IMR-90 (cell line): Measurements from ENCODE around the gene PTPRN2. TPM values are rescaled to one million over a fixed set of nuclear protein-coding genes. Genes with fewer than 3 reads are reported as not detected.

Source experiments
- ATAC-seq: fragments of 200-7000 bp; cut with Tn5 transposase; 2 replicates; pipeline ENCODE4 v1.9.1; 2020; ENCODE audit warnings: low read depth, mild to moderate bottlenecking, moderate library complexity
- BruUV-seq: library from RNA; stranded (reverse); fragments of 400-500 nt; replicated peaks from 2 replicates; lab custom pipeline; 2021; lab: Mats Ljungman, UMichigan
- CTCF ChIA-PET: fragments of 300-600 bp; formaldehyde crosslinking; extraction: SDS; loops from one replicate; lab custom pipeline; 2021; ENCODE audit warnings: antibody characterized with exemption; lab: Yijun Ruan, JAX
- POLR2A ChIA-PET: fragments of 300-600 bp; sonication (Branson Sonifier 250); formaldehyde crosslinking; loops from one replicate; lab custom pipeline; 2022; ENCODE audit warnings: antibody characterized with exemption; ENCODE audit not compliant: unreplicated experiment; lab: Charles Lee
- DNase-seq: peaks from one replicate; pipeline ENCODE4 v3.0.0; 2013
- H2AFZ ChIP-seq: replicated peaks from 2 replicates; pipeline ENCODE3; 2013; ENCODE audit warnings: low read length, mild to moderate bottlenecking; ENCODE audit not compliant: poor library complexity
- H2AK5ac ChIP-seq: 2 replicates; pipeline ENCODE4 v1.6.1; 2013; ENCODE audit warnings: low read depth, low read length, inconsistent platforms
- H2AK9ac ChIP-seq: replicated peaks from 2 replicates; pipeline ENCODE3; 2013; ENCODE audit warnings: mild to moderate bottlenecking, low read depth, low read length, moderate library complexity; ENCODE audit not compliant: poor library complexity
- H2BK120ac ChIP-seq: 2 replicates; pipeline ENCODE4 v1.6.1; 2013; ENCODE audit warnings: low read depth, low read length, inconsistent platforms
- H2BK15ac ChIP-seq: 3 replicates; pipeline ENCODE4 v1.6.1; 2013; ENCODE audit warnings: low read depth, low read length, inconsistent platforms
- H2BK20ac ChIP-seq: 2 replicates; pipeline ENCODE4 v1.6.1; 2013; ENCODE audit warnings: low read depth, mild to moderate bottlenecking, inconsistent platforms, low read length, moderate library complexity
- H2BK5ac ChIP-seq: 2 replicates; pipeline ENCODE4 v1.6.1; 2013; ENCODE audit warnings: mild to moderate bottlenecking, low read depth, low read length, inconsistent platforms; ENCODE audit not compliant: poor library complexity, severe bottlenecking
- H3K14ac ChIP-seq: replicated peaks from 2 replicates; pipeline ENCODE4 v1.6.1; 2013; ENCODE audit warnings: low read depth, low read length, inconsistent platforms
- H3K18ac ChIP-seq: 2 replicates; pipeline ENCODE4 v1.6.1; 2013; ENCODE audit warnings: low read depth, low read length, control low read depth
- H3K23ac ChIP-seq: 2 replicates; pipeline ENCODE4 v1.6.1; 2013; ENCODE audit warnings: low read depth, low read length, inconsistent platforms
- H3K27ac ChIP-seq: 2 replicates; pipeline ENCODE4 v1.5.1; 2013; ENCODE audit warnings: mild to moderate bottlenecking, control low read depth, low read length; ENCODE audit not compliant: insufficient read depth
- H3K27me3 ChIP-seq: 2 replicates; pipeline ENCODE4 v1.6.1; 2013; ENCODE audit warnings: low read length; ENCODE audit not compliant: control insufficient read depth, insufficient read depth
- H3K36me3 ChIP-seq: 2 replicates; pipeline ENCODE4 v1.6.1; 2013; ENCODE audit warnings: low read length, mixed read lengths; ENCODE audit not compliant: control insufficient read depth, insufficient read depth
- H3K4ac ChIP-seq: 2 replicates; pipeline ENCODE4 v1.6.1; 2013; ENCODE audit warnings: low read depth, low read length, inconsistent platforms
- H3K4me1 ChIP-seq: 2 replicates; pipeline ENCODE4 v1.6.1; 2013; ENCODE audit warnings: low read length, mixed read lengths; ENCODE audit not compliant: control insufficient read depth, insufficient read depth
- H3K4me2 ChIP-seq: 2 replicates; pipeline ENCODE4 v1.6.1; 2013; ENCODE audit warnings: low read depth, mild to moderate bottlenecking, control low read depth, low read length, moderate library complexity
- H3K4me3 ChIP-seq: 2 replicates; pipeline ENCODE4 v1.5.1; 2013; ENCODE audit warnings: low read depth, mild to moderate bottlenecking, control low read depth, low read length, moderate library complexity; ENCODE audit not compliant: insufficient read depth
- H3K56ac ChIP-seq: 2 replicates; pipeline ENCODE4 v1.6.1; 2013; ENCODE audit warnings: low read length, inconsistent platforms; ENCODE audit not compliant: insufficient read depth; ENCODE audit errors: extremely low read depth
- H3K79me1 ChIP-seq, 2 experiments: 2 replicates each; pipeline ENCODE4 v1.6.1; 2013; ENCODE audit warnings: low read length in 2 of 2, inconsistent platforms in 1 of 2, low read depth in 1 of 2
- H3K9ac ChIP-seq: 2 replicates; pipeline ENCODE4 v1.6.1; 2013; ENCODE audit warnings: low read depth, low read length, control low read depth
- H3K9me1 ChIP-seq: 2 replicates; pipeline ENCODE4 v1.6.1; 2013; ENCODE audit warnings: low read length, inconsistent platforms; ENCODE audit not compliant: insufficient read depth
- H3K9me3 ChIP-seq: 2 replicates; pipeline ENCODE4 v1.6.1; 2013; ENCODE audit warnings: low read length; ENCODE audit not compliant: control insufficient read depth, insufficient read depth
- H4K20me1 ChIP-seq: 2 replicates; pipeline ENCODE4 v1.6.1; 2013; ENCODE audit warnings: low read length, inconsistent platforms; ENCODE audit not compliant: insufficient read depth
- H4K5ac ChIP-seq: 2 replicates; pipeline ENCODE4 v1.6.1; 2013; ENCODE audit warnings: mild to moderate bottlenecking, low read depth, low read length, control low read depth
- H4K8ac ChIP-seq, 2 experiments: 2 replicates each; pipeline ENCODE4 v1.6.1; 2013; ENCODE audit warnings: low read depth in 2 of 2, low read length in 2 of 2, control low read depth in 1 of 2, inconsistent platforms in 1 of 2
- H4K91ac ChIP-seq: 2 replicates; pipeline ENCODE4 v1.6.1; 2013; ENCODE audit warnings: low read depth, low read length, inconsistent platforms; ENCODE audit not compliant: insufficient read depth
- CTCF ChIP-seq: conservative IDR thresholded peaks from 2 replicates; pipeline ENCODE4 v1.5.1; 2012; ENCODE audit warnings: mild to moderate bottlenecking, low read depth, low read length, improper control_type of control experiment
- ELK1 ChIP-seq: fragments of 150-350 bp; IDR thresholded peaks from 2 replicates; pipeline ENCODE4 v1.6.1; 2016; ENCODE audit warnings: low read depth, mild to moderate bottlenecking, low read length, moderate library complexity, borderline replicate concordance
- whole genome bisulfite sequencing, 2 experiments: methylation state at CpG; one replicate each; pipeline versions ENCODE4 v1.1.5 to v1.1.7; 2013; ENCODE audit warnings: missing lambda C conversion rate in 2 of 2; ENCODE audit not compliant: insufficient read length in 1 of 2; ENCODE audit errors: extremely low coverage in 2 of 2; 5-methylcytosine and 5-hydroxymethylcytosine counted together
- dilution Hi-C: fragments of 300-500 bp; cut with HindIII; formaldehyde crosslinking; loops from one replicate; pipeline ENCODE4 v1.14.3; 2018; ENCODE audit warnings: low sequenced_read_pairs; ENCODE audit not compliant: unreplicated experiment
- in situ Hi-C: fragments of 300-500 bp; cut with MboI; formaldehyde crosslinking; loops from 3 replicates; pipeline ENCODE4 v1.14.3; 2019; ENCODE audit warnings: low sequenced_read_pairs, inconsistent platforms, mixed read lengths
- intact Hi-C: fragments of 100-400 bp; cut with micrococcal nuclease; formaldehyde crosslinking; loops from 2 replicates; pipeline ENCODE4 v1.10.0; 2022
- polyA plus RNA-seq, 3 experiments: library from polyadenylated mRNA; depleted of rRNA; stranded (reverse); fragments of >200 nt; gene quantifications; 2 replicates each; pipeline ENCODE4 v1.2.3, GENCODE V29; 2012; ENCODE audit warnings: low replicate concordance in 1 of 3
- total RNA-seq: library from RNA; depleted of rRNA; stranded (reverse); fragments of >200 nt; gene quantifications from 2 replicates; pipeline ENCODE4 v1.2.3, GENCODE V29; 2012

PTPRN2 gene
- total and polyA plus RNA-seq, 2 of the 4 experiments (the other 2 are of a cell fraction) = 0.03 TPM; not detected in 1

DNA sequence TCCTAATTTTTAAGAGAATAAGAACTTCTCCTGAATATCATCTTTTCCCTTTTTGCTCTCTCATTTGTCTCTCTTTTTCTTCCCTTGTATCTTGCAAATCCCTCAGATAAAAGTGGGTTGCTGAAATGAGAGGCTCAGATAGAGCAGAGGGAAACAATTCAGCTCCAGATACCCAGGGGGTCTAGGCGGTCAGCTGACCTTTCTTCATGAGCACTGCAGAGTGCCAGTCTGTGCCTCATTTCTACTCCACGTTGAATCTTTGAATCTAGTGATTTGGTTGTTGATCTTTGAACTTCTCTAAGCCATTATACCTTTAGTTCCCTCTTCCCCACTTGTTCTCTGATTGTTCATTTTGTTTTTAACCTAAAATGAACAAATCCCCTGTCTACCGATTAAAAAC lies 572.6 kb downstream of the PTPRN2 start:
- no peak overlapping the region for H2AK9ac ChIP-seq
- H4K5ac ChIP-seq = no peak overlapping the region
- TF ChIP-seq ELK1 (no peak), CTCF (no peak)
- no peak overlapping the region for H3K14ac ChIP-seq
- CTCF ChIA-PET = no interaction called here
- in situ Hi-C loops (no loop called here), dilution Hi-C loops (no loop called here), intact Hi-C loops (no loop called here)
- H2BK15ac ChIP-seq = no peak overlapping the region
- H3K4me3 ChIP-seq = no peak overlapping the region
- no peak overlapping the region for H3K56ac ChIP-seq
- H2BK120ac ChIP-seq = no peak overlapping the region
- no peaks in the 10 kb centered on the region for H3K36me3 ChIP-seq
- H3K23ac ChIP-seq = no peak overlapping the region
- H3K79me1 ChIP-seq = no peaks in the 10 kb centered on the region
- no peaks in the 10 kb centered on the region for H3K9me1 ChIP-seq
- no peak overlapping the region for H3K4ac ChIP-seq
- no peaks in the 10 kb centered on the region for H4K20me1 ChIP-seq
- BruUV-seq = no TSS peak
- no peak overlapping the region for H3K9ac ChIP-seq
- ATAC-seq (no peak), DNase-seq (no peak)
- peaks cover 38% of the 10 kb centered on the region for H3K9me3 ChIP-seq
- no peak overlapping the region for H3K27ac ChIP-seq
- no CpG with 5 or more reads among the region's 3 CpGs for WGBS, 2 experiments
- no peak overlapping the region for H2BK5ac ChIP-seq
- H3K4me2 ChIP-seq = no peak overlapping the region
- no peak overlapping the region for H3K18ac ChIP-seq
- no peak overlapping the region for H4K91ac ChIP-seq
- no peaks in the 10 kb centered on the region for H3K4me1 ChIP-seq
- H2AK5ac ChIP-seq = no peak overlapping the region
- H4K8ac ChIP-seq = no peak overlapping the region
- no peak overlapping the region for H2BK20ac ChIP-seq
- no peak overlapping the region for H2AFZ ChIP-seq
- POLR2A ChIA-PET = no interaction called here
- no peaks in the 10 kb centered on the region for H3K27me3 ChIP-seq
